HG03060 (cell line): Measurements from ENCODE around the gene QSOX1.

Experiments
- ATAC-seq: cut with Tn5 transposase; IDR thresholded peaks from one replicate; pipeline ENCODE4 v1.9.1; 2021; ENCODE audit warnings: low read depth, moderate number of reproducible peaks; ENCODE audit not compliant: unreplicated experiment

The QSOX1 gene

DNA sequence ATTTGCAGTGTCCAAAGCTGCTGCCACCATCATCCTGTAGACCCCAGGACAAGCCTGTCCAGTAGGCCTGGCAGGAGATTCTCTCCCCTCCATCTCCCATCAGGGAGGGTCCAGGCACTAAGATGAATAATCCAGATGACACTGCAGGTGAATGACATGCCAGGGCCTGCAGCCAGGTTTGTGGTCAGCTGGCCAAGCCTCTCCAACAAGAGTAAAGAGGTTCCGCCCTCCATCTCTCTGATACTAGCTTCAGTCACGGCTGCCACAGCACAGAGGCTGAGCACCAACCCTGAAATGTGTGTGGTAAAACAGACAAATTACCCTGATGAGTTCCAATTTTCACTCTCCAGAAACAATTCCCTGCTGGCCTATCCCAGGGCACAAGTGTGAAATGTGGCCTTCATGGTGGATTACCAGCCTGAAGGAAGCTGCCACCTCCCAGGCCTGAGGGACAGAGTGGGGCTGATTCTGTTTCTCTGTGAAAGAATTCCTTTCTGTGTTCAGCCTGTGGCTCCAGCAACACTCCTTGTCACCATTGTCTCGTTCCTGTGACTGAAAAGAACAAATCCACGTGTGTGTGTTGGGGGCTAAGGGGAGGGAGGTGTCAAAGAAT lies 55.4 kb downstream of the QSOX1 start:
- no peak for ATAC-seq

DNA sequence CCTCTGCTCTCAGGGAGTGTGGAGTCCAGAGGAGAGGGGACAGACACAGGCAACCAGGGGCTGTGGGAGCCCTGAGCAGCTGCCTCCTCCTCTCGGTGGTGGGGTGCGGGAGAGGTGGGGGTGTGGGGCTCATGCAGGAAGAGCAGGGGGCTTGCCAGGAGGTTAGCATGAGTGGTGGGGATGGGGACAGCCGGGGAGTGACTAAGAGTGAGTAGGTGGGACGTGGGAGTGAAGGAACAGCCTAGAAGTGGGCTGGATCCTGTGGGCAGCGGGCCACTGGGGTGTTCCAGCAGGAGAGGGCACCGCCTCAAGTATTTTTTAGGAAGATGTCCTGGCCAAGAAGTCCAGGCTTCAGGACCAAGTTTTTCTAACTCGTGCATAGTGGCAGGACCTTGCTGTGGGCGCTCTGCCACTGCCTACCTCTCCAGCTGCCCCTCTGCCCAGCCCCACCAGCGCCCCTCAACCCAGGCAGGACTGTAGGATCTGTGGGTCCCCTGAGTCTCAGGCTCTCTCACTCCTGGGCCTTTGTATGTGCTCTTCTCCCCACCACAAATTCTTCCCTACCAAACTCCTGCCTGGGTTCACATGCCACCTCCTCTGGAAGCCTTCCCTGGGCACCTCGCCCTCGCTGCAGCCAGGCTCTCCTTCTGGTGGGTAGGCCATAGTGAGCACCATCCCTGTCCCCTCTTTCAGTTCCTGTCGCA lies 56.6 kb downstream of the QSOX1 start:
- no peak for ATAC-seq

DNA sequence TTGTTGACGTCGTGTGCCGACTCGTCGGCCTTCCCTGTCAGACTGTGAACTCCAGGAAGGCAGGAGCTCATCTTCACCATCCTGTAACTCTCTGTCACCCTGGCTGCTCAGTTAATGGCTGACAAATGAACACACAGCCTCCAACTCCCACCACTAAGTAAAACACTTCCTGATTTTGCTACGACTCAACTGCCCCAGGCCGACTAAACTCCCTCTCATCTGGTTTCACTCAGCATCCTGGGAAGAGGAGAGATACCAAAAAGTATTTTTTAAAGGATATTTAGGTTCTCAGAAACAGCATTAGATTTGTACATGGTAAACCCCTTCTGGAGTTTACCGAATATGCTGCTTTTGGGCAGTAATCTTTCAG lies 57.2 kb downstream of the QSOX1 start:
- ATAC-seq, result no peak

DNA sequence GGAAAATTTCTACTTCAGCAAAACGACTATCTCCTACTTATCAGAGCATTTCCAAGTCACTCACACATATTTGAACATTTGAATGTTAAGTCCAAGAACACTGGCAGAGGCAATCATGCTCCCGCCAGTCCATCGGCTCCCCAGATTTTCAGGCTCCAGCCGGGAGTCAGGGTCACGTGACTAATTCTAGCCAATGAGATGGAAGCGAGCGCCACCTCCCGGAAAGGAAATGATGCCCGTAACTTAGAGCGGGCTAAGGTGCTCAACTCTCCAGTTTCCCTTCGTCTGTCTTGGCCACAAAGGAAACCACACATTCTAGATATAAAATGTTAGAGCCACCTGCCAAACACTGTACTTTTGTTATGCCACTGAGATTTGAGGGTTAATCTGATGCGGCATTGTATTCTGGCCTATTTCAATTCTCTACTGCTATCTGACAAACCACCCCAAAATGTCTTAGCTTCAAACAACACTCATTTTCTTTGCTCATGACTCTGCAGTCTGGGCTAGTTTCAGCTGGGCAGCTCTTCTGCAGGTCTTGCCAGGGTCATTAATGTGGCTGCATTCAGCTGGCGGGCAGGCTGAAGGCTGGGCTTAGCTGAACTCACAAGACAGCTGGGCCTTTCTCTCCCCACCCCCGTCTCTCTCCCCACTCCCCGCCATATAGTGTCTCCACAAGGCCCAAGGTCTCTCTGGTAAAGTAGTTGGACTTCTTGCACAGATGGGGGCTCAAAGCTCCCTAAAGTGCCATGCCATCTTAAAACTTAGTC lies 58.9 kb downstream of the QSOX1 start:
- ATAC-seq, result no peak

DNA sequence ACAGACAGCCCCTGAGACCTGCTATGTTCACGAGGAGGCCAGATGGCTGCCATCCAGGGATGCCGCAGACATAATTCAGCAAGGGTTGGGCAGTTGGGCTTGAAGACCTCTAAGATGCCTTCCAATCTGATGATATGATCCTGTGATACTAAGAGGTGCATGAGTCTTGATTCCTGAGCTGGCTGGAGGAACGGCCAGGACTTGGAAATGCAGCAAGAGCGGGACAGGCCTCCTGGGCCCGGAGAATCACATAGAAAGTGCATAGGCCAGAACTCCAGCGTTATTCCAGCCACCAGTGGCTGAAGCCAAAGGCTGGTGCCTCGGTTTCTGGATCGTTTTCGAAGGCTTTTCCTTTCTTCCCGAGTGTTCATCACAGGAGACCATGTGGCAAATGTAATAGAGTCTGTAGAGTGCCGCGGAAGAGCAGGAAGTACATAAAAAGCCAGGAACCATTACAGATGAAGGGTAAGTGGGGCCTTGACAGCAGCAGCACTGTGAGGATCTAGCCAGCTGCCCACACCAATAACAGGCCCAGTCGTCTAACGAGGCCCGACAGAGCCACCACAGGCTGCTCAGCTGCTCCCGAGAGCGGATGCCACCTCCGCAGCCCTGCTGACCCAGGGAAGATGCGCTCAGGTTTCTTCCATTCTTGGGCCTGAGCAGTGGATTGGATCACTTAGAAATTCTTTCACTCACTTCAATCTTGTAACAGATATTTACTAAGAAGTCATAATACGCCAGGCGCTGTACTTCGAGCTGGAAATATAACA lies 61.4 kb downstream of the QSOX1 start:
- no peak for ATAC-seq

DNA sequence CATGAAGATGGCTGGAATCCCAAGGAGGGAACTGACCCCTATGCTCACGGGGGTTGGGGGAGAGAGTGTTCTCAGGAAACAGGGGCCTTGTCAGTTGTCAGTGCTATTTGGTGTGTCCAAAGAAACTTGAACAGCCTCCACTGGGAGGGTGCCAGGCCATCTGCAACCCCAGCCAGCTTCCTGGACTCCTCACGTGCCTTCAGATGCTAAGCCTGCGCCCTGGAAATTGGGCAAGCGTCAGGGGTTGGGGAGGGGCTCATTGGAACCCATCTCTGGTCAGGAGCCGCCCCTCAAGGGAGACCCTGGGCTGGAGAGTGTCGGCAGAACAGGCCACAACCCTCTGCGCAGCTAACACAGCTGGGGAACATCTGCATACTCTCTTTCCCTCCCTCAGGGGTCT lies 62.3 kb downstream of the QSOX1 start:
- no peak for ATAC-seq

DNA sequence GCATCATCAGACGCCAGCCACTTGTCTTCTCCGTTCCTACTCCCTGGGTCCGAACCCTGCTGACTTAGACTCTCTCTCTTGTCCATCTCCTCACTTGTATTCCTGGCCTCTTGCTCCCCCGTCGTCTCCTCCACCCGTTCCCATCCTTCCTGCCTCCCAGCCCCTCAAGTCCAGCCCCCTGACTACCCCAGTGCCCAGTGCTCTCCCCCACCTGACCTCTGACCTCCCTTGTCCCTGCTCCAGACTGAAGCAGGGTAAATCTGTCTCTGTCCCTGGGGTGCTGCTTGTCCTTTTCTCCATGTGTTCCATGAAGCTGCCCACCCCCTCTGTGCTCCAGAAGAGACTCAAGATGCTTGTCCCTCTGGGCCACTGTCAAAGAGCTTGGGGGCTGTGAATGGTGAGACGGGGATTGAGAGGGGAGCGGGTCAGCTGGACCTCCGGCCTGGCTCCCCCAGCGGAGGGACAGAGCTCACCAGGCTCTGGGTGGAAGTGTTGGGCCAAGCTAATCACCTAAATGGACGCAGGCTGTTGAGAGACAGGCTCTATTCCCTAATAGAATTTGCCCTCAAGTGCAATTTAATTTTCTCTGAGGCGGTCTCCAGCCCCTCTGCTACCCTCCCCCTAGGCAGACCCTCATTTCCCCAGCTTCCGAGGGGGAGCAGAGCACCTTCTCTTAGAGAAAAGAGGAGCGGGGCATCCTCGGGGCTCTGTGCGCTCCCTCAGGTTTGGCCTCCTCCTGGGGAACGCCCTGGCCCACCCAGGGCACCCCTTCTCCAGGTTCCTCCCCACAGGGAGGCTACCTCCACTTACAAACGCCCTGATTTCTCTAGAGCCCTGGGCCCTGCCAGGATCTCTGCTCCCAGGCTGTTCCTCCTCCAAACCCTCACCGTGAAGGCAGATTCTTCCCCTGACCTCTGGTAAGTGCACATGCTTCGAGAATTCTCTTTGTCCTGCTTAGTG lies 64.4 kb downstream of the QSOX1 start:
- no peak for ATAC-seq

DNA sequence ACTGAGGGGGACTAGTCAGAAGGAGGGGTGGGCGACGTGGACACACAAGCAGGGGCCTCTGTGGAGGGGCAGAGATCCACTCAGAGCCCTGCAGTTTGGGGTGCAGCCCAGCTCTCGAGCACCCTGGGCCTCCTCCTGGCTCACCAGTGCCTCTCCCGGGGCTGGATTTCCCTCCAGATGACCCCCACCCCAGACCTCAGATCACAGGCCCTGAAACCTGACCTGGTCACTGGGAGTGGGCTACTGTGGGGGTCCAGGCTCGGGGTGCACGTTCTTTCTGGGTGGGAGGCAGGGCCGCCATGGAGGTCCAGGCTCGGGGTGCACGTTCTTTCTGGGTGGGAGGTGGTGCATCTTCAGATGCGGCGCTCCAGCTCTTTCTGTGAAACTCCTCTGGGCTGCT lies 65.1 kb downstream of the QSOX1 start:
- ATAC-seq, result no peak

DNA sequence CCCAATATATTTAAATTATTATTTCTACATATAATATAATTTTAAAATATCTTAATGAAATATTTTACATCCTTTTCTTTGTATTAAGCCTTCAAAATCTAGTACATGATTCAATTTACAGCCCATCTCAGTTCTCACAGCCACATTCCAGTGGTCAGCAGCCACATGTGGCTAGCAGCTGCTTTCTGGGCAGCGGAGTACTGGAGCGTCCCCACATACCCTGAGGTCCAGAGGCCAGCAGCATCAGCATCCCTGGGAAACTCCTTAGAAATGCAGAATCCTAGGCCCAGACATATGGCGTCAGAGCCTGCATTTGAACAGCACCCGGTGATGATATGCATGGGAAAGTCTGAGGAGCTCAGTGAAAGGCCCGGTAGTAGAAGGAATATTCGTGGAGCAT lies 66.8 kb downstream of the QSOX1 start:
- no peak for ATAC-seq

DNA sequence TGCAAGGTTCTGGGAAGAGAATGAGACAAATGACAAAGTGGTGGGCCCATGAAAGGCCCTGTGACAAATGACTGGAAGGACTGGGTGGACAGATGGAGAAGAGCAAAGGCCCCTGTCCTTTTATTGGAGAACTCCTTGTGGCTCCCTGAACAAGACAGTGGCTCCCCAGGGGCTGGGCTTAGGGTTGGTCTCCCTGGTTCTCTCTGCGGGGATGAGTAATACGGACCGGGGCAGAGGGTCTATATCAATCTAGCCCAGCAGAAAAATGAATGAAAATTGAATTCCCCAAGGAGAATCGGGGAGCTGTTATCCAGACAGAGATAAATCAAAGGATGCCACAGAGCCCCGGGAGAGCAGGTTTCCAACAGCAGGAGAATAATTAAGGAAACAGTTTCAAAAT lies 70.2 kb downstream of the QSOX1 start:
- ATAC-seq, result no peak

DNA sequence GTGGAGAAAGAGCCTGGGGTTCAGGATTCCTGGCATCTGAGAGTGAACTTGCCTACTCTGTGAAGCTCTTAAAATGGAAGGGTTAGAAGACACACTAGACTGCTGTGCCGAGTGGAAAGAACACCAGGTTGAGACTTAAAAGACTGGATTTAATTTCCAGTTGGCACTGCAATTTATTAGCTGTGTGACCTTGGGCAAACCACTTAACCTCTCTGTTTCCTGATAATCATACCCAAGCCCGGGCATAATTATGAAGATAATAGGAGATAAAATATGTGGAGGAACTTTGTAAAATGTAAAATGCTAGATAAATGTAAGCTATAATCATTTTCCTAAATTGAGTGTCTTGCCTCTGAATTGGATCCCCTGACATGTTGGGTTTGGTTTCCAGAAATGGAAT lies 70.7 kb downstream of the QSOX1 start:
- no peak for ATAC-seq

DNA sequence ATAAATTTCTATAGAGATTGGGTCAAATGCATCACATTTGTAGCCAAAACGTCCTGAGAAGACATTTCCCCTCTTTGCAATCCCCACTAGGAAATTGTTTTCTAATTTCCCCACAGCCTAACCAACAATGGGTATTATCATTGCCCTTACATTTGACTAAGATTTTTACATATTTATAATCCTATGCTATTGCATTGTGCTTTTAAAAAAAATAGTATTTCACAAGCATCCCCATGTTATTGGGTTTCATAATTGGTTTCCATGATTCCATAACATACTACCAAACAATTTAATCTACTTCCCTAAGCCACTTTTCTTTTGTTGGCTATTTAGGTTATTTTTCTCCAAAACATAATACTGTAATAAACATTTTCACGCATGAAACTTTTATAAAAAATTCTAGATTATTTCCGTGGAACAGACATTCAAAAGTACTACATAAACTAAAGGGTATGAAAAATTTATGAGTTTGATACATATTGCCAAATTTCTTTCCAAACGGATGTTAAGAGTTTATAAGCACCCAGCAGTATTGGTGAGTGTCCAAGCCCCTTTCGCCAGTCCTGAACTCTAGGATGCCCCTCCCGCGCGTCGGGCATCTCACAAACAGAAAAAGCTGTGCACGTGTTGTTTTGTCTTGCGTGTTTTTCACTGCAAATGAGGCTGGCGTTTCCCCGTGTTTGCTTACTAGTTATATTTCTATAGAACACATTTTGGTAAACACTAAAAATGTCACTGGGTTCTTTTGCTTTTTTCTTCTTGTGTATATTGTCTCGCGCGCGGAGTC lies 73.4 kb downstream of the QSOX1 start:
- ATAC-seq, result no peak

DNA sequence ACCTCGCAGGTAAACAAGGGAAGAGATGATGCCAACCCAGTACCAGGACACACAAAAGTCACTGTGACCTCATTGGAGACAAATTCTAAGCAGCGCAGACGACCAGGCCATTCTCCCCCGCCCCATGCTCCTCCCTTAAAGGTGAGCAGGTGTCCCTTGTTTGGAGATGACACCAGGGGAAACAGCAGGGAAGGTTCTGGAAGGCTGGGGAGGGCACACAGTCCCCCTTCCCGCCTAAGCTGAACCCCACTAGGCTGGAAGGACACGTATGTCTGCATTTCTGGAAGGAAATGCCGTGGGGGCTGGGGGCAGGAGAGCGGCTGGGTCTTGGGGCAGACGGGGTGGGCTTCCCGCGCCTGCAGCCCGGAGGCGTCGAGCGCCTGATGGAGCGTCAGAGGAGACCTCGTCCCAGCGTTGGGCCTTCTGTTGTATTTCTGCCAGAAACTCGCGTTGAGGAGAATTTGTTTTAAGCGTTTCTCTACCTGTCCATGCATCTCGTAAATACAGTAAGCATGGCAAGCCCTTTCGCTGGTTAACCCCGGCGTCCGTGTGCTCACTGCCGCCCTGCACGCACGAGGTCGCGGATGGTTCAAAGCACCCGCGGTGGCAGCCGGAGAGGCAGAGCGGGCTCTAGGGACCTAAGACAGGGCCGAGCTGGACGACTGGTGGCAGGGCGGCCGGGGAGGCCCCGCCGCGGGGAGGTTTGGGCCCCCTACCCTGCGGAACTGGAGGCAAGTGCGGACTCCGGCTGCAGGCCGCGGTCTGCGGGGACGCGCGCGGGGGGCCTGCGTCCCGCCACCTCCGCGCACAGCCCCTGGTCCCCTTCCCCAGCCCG lies 74.2 kb downstream of the QSOX1 start:
- ATAC-seq, result no peak

DNA sequence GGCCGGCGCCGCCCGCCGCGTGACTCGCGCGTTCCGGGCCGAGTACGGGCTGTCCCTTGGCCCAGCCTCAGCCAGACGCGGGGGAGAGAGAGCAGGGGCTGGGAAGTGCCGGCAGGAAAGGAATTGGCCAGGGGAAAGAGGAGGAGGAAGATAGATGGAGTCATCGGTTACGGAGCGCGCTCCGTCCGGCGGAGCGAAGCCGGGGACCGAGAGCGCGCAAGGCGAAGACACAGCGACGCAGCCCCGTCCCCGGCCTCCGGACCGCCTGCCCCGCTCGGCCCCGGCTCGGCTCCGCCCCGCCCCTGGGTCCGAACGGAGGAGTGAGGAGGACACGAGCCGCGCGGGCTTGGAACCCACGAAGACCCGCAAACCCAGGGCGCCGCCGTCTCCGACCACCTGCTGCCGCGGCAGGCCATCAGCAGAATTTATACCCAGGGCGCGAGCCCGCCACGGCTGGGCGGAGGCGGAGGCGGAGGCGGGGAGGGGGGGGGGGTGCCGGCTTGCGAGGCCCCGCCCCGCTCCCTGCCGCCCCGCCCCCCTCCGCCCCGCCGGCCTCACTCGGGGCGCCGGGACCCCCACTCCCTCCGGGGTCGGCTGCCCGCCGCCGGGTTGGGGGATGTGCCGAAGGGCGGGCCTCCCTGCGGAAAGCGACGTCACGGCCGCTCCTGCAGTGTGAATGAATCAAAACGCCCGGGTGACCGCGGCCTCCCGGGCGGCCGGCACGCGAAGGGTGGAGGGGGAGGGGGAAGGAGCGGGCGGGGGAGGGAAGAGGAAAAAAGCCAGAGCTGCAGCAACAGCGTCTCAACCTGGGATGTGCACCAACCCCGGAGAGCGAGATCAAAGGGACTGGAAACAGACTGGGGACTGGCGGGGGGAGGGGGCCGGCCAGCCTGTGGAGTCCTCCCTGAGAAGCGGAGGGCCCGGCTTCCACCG lies 75.1 kb downstream of the QSOX1 start, which contains the start of gene LHX4:
Gene LHX4 (plus strand): TSS at position 782 of the 933 bp plus-strand sequence. CDS start 266 bp downstream, outside the sequence.
- ATAC-seq, result no peak

DNA sequence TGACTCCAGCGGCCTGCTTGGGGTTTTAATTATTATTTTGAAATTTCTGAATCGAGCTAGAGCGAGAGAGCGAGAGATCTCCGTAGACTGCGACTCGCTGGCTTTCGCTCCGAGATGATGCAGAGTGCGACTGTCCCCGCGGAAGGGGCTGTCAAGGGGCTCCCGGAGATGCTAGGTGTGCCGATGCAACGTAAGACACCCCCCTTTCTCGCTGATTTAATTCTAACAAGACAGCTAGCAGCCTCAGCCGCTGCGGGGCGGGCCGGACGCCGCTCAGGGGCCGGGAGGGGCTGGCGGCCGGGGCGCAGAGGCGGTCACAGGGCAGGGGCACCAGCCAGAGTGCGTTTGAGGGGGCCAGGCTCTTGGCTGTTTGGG lies 75.7 kb downstream of the QSOX1 start:
- ATAC-seq, result no peak

DNA sequence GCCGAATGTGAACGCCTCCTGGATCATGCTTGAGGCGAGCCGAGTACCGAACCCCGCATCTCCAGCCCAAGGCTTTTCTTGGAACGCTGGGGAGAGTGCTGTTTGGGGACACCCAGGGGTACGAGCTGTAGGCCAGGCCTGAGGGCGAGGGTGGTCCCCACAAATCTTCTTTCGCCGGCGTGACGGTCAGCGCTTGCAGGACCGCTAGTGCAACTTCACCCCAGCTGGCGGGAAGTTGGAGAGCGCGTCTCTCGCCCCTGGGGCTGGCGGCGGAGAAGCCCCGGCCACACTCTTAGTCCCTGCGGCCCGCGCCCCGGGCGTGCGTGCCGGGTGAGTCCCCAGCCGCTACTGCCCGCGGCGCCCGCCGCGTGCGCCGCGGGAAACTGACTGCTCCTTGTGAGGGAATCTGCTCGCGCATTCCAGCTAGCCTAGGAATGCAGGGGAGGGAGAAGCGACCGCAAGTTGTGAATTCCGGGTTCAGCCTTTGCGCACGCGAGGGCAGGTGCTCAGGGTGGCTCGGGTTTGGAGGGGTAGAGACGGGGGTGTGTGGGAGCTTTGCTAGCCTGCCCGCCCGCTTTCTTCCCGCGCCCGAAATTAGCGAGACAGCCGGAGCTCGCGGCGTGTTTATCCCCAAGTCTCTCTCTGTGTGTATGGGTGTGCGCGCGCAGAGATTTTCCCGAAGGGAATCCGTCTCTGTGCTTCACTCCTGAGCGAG lies 76.3 kb downstream of the QSOX1 start:
- no peak for ATAC-seq

DNA sequence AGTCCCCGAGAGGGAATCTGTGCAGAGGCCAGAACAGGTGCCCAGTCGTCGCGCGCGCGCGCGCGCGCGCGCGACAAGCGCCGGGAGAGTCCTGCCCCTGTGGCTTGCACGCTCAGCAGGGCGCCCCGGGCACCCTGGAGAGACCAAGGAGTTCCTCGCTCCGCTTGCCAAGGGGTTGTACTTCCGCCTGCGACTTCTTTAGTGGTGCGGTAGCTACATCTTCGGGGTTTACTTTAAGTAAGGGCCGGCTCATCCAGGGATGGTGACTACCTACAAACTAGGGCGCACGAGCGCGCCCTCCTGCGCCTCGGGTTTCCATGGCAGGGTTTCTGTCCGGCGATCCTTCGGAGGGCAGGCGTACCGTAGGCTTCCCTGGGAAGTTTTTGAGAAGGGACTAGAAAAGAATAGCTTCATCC lies 76.8 kb downstream of the QSOX1 start:
- no peak for ATAC-seq
